WI38 (cell line): Measurements from ENCODE around the gene S100A2.

Experiments
- H3K4me3 ChIP-seq: 2 replicates; pipeline ENCODE4 v1.5.1; 2011; ENCODE audit warnings: low read depth, mild to moderate bottlenecking, control low read depth, low read length
- TF ChIP-seq, protein P1 (sequence below): IDR thresholded peaks from 2 replicates; pipeline ENCODE4 v1.5.1; 2012; ENCODE audit warnings: low read depth, mild to moderate bottlenecking, control low read depth, low read length

The S100A2 gene

DNA sequence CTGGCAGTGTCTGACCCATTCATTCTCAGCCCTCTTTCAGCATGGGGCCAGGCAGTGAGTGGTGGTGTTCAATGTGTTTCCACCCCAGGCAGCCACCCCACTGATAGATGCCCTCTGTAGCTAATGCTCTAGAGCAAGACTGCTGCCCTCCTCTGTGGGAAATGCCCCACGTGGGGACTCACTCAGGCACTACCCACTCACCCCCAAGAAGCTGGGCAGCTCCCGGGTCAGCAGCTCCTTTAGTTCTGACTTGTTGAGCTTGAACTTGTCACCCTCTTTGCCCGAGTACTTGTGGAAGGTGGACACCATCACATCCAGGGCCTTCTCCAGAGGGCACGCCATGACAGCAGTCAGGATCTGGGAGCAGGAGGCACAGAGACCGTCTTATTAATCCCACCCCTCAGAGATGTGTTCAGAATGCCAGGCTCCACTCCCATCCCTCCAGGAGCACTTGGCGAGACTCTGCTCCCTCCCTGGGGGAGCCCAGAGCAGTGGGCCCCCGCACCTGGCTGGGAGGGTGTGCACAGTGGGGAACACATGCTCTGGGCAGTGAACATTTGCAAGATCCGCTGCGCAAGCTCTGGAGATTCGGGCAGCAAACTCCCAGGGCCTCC, 21.1 kb downstream of the S100A2 start:
- TF ChIP-seq, protein P1, sequence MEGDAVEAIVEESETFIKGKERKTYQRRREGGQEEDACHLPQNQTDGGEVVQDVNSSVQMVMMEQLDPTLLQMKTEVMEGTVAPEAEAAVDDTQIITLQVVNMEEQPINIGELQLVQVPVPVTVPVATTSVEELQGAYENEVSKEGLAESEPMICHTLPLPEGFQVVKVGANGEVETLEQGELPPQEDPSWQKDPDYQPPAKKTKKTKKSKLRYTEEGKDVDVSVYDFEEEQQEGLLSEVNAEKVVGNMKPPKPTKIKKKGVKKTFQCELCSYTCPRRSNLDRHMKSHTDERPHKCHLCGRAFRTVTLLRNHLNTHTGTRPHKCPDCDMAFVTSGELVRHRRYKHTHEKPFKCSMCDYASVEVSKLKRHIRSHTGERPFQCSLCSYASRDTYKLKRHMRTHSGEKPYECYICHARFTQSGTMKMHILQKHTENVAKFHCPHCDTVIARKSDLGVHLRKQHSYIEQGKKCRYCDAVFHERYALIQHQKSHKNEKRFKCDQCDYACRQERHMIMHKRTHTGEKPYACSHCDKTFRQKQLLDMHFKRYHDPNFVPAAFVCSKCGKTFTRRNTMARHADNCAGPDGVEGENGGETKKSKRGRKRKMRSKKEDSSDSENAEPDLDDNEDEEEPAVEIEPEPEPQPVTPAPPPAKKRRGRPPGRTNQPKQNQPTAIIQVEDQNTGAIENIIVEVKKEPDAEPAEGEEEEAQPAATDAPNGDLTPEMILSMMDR = no peak
- H3K4me3 ChIP-seq = peak overlapping the region; percentile 57

DNA sequence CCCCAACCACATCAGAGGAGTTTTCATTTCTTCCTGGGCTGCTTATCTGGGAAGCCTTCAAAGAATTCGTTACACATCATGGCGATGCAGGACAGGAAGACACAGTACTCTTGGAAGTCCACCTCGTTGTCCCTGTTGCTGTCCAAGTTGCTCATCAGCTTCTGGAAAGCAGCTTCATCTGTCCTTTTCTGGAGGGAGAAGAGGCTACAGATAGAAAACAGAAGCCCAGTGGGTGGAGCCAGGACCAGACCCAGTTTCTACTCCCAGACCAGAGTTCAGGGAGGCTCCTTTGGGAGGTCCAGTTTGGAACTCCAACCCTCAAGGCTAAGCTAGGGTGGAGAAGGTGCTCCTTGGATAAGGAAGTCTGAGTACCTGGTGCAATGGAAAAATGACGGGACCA, 21.9 kb downstream of the S100A2 start:
- no peak overlapping the region for H3K4me3 ChIP-seq
- TF ChIP-seq, protein P1 = no peak

DNA sequence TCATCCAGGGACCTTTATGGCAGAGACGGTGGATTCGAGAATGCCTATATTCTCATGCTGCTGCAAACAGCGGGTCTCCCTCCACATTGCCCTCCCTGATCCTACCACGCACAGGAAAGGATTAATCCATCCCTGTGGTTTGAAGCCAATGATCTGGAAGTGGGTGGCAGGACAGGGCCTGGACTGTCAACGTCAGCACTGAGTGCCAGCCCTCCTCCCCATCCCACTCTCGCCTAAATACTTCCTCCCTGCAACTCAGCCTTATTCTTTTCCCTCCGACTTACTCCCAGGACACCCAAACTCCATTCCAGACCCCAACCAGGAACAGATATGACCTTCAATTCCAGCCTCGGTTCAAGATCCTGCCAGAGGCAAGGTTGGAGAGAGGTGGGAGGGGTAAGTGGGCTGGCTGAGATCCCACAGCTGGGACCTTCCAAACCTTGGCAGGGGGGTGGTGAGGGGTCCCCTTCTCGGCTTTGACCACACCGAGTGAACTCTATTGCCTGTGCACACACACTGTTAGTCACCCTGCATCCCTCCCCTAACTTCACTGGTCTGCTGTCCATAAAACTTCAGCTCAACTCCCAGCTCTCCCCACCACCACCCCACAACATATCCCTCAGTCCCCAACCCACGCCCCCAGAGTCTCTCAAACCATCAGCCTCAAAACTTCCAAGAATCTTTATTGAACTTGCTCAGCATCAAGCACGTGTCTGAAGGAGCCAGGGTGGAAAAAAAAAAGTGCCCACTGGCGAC, 22.5 kb downstream of the S100A2 start:
- TF ChIP-seq, protein P1 = no peak
- H3K4me3 ChIP-seq = no peak overlapping the region

DNA sequence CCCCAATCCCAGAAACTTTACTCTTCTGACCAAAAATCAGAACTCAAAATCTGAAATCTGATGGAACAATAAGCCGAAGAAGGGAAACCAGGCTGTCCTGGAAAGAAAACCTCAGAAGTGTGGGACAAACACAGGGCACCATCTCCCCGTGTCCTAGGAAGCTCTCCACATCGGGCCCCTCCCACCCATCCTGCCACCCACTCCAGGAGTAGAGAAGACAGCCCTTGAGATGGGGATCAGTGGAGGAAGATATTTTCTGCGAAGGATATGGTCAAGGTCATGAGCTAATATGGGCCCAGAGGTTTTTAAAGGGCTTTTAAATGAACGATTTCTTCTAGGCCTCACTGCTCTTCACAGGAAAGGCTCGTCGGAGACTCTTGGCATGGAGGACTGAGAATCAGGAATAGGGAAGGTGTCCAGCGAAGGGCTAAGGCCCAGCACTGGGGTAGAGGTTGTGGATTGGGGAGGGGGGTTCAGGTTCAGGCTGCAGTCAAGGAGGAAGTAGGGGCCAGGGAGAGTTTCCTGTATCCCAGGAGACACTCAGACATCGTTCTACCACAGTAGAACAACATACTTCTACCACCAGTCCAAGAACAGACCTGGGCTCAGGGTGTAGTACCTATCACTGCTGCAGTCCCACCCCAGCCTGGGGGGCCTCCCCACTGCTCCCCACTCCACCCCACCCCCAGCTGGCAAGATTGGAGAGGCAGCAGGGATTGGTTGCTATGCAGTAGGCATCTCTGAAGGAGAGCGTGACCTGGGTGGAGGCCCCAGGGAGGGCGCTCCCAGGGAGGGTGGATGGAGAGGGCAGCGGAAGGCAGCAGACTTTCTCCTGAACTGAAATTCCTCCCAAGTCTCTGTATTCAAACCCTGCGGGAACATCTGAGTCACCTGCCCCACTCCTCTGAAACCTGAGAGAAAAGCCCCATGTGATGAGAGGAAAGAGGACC, 23.7 kb downstream of the S100A2 start:
- H3K4me3 ChIP-seq = no peak overlapping the region
- TF ChIP-seq, protein P1 = no peak

DNA sequence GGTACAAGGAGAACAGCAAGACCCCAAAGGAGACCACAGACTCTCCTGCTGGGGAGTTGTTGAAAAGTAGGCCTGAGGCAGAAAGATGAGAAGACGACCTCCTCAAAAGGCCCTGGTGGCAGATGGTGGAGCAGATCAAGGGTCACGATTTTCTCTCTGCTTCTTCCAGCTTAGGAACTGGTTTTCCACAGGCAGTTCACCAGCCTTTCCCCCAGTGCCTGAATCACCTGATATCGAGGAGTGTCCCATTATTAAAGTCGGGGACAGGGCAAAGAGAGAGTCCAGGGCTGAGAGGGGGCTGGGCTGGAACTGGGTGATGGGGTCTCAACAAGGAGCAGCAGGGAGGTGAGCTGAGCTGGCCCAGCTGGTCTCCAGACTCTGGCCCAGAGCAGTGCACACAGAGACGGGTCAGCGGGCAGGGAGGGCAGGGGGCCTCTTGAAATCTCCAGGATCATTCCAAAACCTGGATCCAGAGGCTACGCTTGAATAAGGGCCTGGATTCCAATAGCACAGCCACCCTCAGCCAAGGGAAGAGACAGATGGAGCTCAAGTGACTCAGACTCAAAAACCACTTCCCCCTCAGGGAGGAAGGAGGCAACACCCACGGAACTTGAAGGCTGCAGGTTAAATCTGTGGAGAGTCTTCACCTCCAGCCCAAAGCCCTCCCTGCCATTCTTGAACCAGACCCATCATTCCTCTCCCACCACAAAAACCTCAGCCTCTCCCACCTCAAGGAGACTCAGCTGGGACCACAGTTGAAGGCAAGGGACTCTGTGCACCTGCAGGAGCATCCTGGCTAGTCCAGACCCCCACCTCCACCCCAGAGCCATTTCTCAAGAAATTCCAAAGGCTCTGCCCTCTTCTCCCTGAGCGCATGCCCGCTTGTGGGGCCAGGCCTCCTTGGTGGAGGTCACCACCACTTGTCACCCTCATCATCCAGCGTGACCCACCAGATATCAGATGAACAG, 25.0 kb downstream of the S100A2 start, which contains the start of gene S100A5:
Gene S100A5, minus strand, starts transcription at position 541 of the 968 bp plus-strand sequence. CDS start 743 bp downstream, outside the sequence.
- H3K4me3 ChIP-seq = no peak within 1 kb of the TSS
- TF ChIP-seq, protein P1 = no peak

DNA sequence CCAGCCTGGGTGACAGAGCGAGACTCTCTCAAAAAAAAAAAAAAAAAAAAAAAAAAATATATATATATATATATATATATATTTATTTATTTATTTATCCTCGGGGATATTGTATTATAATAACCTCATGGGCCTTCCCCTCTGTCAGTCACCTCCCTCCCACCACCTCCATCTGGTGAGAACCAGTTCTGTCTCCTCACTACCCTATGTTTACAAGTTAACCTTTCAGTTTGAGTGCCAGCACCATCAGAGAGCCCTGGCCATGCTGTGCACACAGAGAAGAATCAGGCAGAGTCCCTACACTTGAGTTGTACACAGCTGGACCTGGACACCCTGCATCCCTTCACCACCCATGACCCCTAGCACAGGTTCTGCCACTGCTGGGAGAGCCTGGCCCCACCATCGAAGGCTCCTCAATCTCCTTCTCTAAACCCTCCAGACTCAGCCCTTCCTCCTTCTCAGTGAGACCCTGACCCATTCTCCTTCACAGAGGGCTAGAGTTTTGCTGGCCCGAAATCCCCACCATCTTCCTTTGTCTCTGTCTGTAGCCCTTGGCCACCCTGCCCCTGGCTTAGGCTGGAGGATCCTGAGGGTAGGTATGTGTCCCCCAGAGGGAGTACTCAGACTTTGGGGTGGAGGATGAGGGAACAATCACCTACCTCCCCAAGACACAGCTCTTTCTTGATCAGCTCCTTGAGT, 26.1 kb downstream of the S100A2 start:
- TF ChIP-seq, protein P1 = no peak

More for the DNA sequence above, 26.1 kb downstream of the S100A2 start:
- no peak overlapping the region for H3K4me3 ChIP-seq
